ENCODE measurements around the gene OR2A12. TPM values are rescaled to one million over a fixed set of nuclear protein-coding genes. Genes with fewer than 3 reads are reported as not detected.
"Not testable (repeated sequence)": the region's sequence is repeated elsewhere in the genome, so short reads cannot be mapped to it uniquely, and the experiment has no call there.

OR2A12 gene, protein sequence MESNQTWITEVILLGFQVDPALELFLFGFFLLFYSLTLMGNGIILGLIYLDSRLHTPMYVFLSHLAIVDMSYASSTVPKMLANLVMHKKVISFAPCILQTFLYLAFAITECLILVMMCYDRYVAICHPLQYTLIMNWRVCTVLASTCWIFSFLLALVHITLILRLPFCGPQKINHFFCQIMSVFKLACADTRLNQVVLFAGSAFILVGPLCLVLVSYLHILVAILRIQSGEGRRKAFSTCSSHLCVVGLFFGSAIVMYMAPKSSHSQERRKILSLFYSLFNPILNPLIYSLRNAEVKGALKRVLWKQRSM
- total RNA-seq (2014; rRNA removed; shearing (Covaris generic)): not detected in 2 replicates

DNA sequence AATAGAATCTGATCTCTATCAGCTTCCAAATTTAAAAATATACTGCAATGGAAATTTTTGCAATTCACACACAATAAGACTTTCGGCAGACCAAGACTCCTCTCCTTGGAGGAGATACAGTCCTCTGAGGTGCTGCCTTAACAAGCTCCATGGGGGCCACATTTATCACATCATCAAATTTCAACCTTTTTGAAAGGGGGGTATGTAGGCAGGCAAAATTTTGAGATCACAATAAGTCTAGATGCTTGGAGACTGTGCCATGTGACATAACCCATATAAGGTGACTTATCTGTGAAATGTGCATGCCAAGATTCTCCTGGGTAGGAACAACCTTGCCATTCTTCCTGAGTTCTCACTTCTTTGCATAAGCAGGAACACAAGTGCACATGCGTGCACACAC is at the start of gene OR2A12:
Gene OR2A12, plus strand, starts transcription at position 301 of the 400 bp plus-strand sequence. CDS start 8,830 bp downstream, outside the sequence.
- no peak for DNase-seq
- no peaks in the 10 kb centered on the region for H3K36me3 ChIP-seq
- no peaks in the 10 kb centered on the region for H3K27me3 ChIP-seq
- no peaks in the 10 kb centered on the region for H3K4me1 ChIP-seq
- no peaks in the 10 kb centered on the region for H3K9me3 ChIP-seq (replicated peaks)
- H3K27ac ChIP-seq: no peak within 1 kb of the TSS
- no peak within 1 kb of the TSS for H3K4me3 ChIP-seq

DNA sequence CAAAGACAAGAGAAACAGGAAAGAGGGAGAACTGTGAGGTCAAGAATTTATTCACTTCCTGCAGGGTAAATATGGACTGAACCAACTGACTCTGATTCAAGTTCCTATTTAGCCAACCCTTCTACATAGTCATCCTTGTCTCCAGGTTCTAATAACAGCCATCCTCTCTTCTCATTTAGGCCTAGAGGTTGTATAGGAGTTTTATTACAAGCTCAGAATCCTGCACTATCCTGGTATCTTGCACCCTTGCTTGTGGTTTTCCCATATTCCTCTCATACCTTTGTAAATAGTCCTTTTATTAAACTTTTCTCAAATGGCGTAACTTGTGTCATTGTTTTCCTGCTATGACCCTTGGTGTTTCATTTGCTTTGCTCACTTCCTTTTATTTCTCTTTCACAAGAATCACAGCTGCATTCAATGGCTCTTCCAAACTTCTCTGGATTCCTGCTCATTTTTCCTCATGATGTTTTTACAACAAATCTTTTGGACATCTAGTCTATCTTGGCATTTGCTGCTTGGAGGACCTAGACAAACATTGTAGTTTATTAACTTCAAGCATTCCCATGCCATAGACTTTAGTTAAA is 49.7 kb upstream of the OR2A12 start:
- H3K9me3 ChIP-seq (replicated peaks): no peaks in the 10 kb centered on the region
- H3K27ac ChIP-seq: no peak overlapping the region
- no peaks in the 10 kb centered on the region for H3K4me1 ChIP-seq
- H3K27me3 ChIP-seq: no peaks in the 10 kb centered on the region
- no peaks in the 10 kb centered on the region for H3K36me3 ChIP-seq
- no peak for DNase-seq
- no peak overlapping the region for H3K4me3 ChIP-seq

DNA sequence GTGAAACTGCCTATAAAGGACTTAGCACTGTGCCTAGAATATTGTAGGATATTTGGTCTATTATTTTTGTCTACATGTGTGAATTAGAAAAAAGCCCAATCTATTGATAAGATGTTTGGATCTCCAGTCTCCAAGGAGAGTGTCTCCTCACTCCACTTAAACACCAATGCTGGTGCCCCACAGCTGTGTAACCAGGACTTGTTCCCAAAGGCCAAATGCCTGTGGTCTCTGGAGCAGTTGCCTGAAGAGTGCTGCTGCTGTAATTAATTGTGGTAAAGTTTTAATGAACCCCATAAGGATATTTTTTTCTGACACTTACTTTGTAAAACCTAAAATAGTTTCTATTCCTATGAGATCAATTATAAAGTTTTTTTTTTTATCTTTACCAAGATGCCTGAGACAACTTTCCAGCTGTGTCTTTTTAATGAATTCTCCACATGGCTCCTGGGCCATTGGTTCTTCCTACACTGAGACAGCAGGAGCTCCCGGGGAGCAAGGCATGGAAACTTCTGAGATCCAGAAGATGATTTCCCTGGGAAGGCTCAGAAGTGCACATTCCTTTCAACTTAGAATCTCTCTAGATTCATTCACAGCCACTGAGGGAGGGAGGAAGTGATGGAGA is 48.6 kb upstream of the OR2A12 start:
- Histone ChIP-seq H3K4me1 (no peaks in the 10 kb centered on the region), H3K27ac (no peak overlapping the region), H3K36me3 (no peaks in the 10 kb centered on the region), H3K4me3 (no peak overlapping the region), H3K9me3 (replicated peaks) (no peaks in the 10 kb centered on the region), H3K27me3 (no peaks in the 10 kb centered on the region)
- DNase-seq: no peak

DNA sequence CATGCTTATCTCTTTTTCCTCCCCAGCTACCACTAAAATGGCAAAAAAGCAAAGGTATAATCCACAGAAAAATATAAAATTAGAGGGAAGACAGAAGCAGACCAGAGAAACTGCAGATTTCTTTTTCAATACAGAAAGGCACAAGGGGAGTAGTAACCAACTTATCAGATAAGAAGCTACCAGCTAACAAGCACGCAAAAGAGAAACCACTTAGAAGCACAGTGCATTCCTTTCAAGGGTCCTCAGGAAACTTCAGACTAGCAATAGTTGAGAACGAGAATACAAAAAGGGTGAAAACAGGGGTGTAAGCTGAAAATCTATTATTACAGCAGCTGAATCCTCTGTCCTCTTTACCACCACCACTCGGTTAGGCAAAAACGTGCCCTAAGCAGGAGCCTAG is 47.2 kb upstream of the OR2A12 start:
- H3K4me1 ChIP-seq: no peaks in the 10 kb centered on the region
- H3K36me3 ChIP-seq: no peaks in the 10 kb centered on the region
- DNase-seq: no peak
- H3K27me3 ChIP-seq: no peaks in the 10 kb centered on the region
- H3K4me3 ChIP-seq: no peak overlapping the region
- H3K9me3 ChIP-seq (replicated peaks): no peaks in the 10 kb centered on the region
- no peak overlapping the region for H3K27ac ChIP-seq

DNA sequence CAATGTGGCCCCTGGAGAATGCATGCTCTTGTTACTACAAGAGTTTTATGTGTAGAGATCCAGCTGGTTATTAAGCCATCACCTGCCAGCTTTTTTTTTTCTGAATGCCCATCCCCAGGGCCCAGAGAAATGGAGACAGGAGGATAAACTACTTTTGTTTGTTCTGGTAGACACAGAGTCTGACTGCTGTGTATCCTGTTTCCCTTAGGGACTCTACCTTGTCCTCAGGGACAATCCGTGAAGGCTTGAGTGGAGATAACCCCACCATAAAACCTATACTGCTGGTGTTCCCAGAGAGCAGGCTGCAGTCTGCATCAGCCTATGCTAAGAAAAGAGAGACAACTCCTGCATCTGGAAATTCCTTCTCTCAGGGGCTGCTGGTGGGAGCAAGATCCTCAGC is 37.4 kb upstream of the OR2A12 start, which contains the start of gene OR2A5:
Gene OR2A5, plus strand, starts transcription at position 301 of the 400 bp plus-strand sequence. CDS start 1,454 bp downstream, outside the sequence.
- H3K9me3 ChIP-seq (replicated peaks): peaks cover 3% of the 10 kb centered on the region; the same call in 1 of the 2 replicates
- H3K36me3 ChIP-seq: no peaks in the 10 kb centered on the region
- no peaks in the 10 kb centered on the region for H3K4me1 ChIP-seq
- H3K27me3 ChIP-seq: 0 out of 2 replicates have a peak, but pooled peaks cover 3% of the 10 kb centered on the region
- no peak within 1 kb of the TSS for H3K4me3 ChIP-seq
- DNase-seq: no peak
- no peak within 1 kb of the TSS for H3K27ac ChIP-seq

DNA sequence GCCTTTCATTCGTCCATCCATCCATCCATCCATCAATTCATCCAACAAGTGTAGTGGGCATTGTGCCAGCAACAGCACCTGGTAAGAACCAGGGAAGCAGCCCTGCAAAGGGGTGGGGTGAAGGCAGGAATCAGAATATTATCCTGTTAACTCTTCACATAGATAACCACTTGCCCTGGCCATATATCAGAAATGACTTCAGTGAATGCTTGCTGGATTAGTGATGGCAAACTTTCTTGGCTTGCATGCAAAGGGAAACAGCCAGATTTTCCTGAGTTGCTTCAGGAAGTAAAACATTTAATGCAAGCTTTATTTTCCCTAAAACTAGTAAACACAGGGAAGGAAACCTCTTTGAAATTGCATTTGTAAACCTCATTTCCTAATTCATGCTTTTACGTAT is 36.6 kb upstream of the OR2A12 start:
- no peaks in the 10 kb centered on the region for H3K4me1 ChIP-seq
- peaks cover 3% of the 10 kb centered on the region; the same call in 1 of the 2 replicates for H3K9me3 ChIP-seq (replicated peaks)
- peaks cover 3% of the 10 kb centered on the region; the same call in 1 of the 2 replicates for H3K27me3 ChIP-seq
- no peak for DNase-seq
- no peak overlapping the region for H3K27ac ChIP-seq
- no peak overlapping the region for H3K4me3 ChIP-seq
- H3K36me3 ChIP-seq: no peaks in the 10 kb centered on the region

DNA sequence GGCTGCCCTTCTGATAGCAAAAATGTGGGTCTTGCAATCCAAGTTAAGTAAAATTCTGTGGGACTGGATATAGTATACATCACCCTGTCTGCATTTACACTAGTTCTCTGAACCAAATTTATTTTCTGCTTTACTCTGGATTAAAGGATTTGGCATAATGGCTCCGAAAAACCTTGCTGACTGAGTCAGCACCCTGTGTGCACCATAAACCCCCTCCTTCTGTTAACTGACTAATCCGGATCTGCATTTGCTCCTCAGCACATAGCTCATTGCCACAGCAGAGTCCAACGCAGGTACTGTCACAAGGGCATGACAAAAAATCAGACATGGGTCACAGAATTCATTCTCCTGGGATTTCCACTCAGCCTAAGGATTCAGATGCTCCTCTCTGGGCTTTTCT is 36.0 kb upstream of the OR2A12 start:
- DNase-seq: no peak

DNA sequence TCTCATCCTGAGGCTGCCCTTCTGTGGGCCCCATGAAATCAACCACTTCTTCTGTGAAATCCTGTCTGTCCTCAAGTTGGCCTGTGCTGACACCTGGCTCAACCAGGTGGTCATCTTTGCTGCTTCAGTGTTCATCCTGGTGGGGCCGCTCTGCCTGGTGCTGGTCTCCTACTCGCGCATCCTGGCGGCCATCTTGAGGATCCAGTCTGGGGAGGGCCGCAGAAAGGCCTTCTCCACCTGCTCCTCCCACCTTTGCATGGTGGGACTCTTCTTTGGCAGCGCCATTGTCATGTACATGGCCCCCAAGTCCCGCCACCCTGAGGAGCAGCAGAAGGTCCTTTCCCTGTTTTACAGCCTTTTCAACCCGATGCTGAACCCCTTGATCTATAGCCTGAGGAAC is 35.2 kb upstream of the OR2A12 start:
- peaks cover 10% of the 10 kb centered on the region; the same call in 1 of the 2 replicates for H3K27me3 ChIP-seq
- H3K36me3 ChIP-seq; DNase-seq; H3K4me3 ChIP-seq; H3K9me3 ChIP-seq (replicated peaks); H3K27ac ChIP-seq; H3K4me1 ChIP-seq: not testable (repeated sequence)

More for the DNA sequence above, 36.0 kb upstream of the OR2A12 start:
- Histone ChIP-seq H3K4me3 (no peak overlapping the region), H3K27ac (no peak overlapping the region), H3K9me3 (replicated peaks) (no peaks in the 10 kb centered on the region), H3K4me1 (no peaks in the 10 kb centered on the region), H3K36me3 (no peaks in the 10 kb centered on the region), H3K27me3 (peaks cover 9% of the 10 kb centered on the region; the same call in 1 of the 2 replicates)

DNA sequence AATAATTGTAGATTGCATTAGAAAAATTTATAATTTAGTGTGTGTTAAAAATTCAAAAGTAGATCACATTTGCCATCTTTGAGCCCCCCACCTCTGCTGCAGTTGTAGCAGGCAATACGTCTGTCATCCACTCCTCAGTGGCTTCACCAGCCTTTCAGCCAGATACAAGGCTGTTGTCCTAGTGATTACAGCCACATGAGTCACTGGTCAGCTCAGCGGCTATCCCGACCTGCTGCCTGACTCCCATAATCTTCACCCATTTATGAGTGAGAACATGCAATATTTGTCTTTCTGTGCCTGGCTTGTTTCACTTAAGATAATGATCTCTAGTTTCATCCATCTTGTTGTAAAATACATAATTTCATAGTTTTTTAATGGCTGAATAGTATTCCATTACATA is 28.1 kb upstream of the OR2A12 start:
- no peak overlapping the region for H3K4me3 ChIP-seq
- no peak overlapping the region for H3K27ac ChIP-seq
- no peaks in the 10 kb centered on the region for H3K9me3 ChIP-seq (replicated peaks)
- DNase-seq: no peak
- H3K36me3 ChIP-seq: no peaks in the 10 kb centered on the region
- peaks cover 7% of the 10 kb centered on the region; the same call in 1 of the 2 replicates for H3K27me3 ChIP-seq
- no peaks in the 10 kb centered on the region for H3K4me1 ChIP-seq

DNA sequence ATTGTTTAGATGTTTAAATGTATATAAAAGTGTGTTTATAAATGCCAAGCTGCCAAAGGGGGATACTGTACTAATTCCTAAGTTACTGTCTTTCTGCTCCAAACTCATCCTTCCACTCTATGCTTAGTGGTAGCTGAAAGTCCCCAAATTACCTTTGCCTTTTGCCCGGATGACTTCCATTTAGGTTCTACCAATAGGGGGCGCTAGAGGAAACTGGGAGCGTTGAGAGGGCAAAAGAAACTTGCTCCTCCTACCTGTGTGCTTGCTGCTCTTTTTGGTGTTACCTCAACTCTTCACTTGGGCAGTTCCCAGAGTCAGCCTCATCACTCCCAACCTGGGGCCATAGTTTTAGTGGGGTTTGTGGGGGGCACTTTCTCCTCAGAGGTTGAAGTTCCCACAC is 22.4 kb upstream of the OR2A12 start:
- H3K27ac ChIP-seq: no peak overlapping the region
- H3K9me3 ChIP-seq (replicated peaks): no peaks in the 10 kb centered on the region
- no peaks in the 10 kb centered on the region for H3K4me1 ChIP-seq
- no peaks in the 10 kb centered on the region for H3K27me3 ChIP-seq
- peak in 1 of 2 experiments; percentile 34 for DNase-seq
- H3K4me3 ChIP-seq: no peak overlapping the region
- H3K36me3 ChIP-seq: no peaks in the 10 kb centered on the region

DNA sequence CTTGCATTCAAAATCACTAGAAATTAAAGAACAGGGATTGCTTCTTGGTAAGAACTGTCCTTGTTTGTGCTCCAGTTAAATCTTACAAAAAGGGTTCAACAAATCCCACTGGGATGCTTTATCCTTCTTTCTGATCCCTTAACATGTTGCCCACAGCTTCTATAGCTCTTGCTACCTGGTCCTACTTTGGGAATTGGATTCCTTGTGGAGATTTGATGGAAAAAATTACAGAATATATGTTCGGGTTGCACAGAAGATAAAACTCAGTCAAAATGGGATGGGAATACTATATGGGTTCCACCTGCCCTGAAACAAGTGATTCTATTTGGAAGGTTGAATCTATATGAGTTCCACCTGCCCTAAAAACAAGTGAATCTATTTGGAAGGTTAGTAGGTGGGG is 16.6 kb upstream of the OR2A12 start, which contains the start of gene OR2A25:
Gene OR2A25, plus strand, starts transcription at position 301 of the 400 bp plus-strand sequence. CDS start 4,409 bp downstream, outside the sequence.
- H3K27ac ChIP-seq: no peak within 1 kb of the TSS
- no peaks in the 10 kb centered on the region for H3K4me1 ChIP-seq
- H3K9me3 ChIP-seq (replicated peaks): no peaks in the 10 kb centered on the region
- H3K27me3 ChIP-seq: no peaks in the 10 kb centered on the region
- no peak within 1 kb of the TSS for H3K4me3 ChIP-seq
- DNase-seq: no peak
- H3K36me3 ChIP-seq: no peaks in the 10 kb centered on the region

DNA sequence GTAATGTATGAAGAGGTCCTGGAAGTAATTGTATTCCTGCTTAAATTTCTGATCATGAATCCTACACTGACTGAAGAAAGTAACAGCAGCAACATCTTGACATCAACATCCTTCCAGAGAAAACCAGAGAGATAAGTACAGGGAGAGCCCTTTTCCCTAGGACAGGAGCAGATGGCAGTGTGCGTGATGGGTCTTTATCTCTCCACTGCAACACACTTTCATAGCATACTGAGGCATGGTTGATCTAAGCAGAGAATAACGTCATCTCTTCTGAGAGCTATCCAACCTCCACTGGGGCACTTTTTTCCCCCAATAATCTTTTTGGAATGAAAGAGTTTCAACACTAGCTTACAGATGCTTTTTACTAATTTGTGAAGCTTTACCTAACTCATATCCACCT is 16.1 kb upstream of the OR2A12 start:
- no peaks in the 10 kb centered on the region for H3K27me3 ChIP-seq

DNA sequence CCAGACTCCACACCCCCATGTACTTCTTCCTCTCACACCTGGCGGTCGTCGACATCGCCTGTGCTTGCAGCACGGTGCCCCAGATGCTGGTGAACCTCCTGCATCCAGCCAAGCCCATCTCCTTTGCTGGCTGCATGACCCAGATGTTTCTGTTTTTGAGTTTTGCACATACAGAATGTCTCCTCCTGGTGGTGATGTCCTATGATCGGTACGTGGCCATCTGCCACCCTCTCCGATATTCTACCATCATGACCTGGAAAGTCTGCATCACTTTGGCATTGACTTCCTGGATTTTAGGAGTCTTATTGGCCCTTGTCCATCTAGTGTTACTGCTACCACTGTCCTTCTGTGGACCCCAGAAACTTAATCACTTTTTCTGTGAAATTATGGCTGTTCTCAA is 11.7 kb upstream of the OR2A12 start:
- H3K4me3 ChIP-seq: no peak overlapping the region
- no peaks in the 10 kb centered on the region for H3K27me3 ChIP-seq
- H3K36me3 ChIP-seq: no peaks in the 10 kb centered on the region
- H3K4me1 ChIP-seq: no peaks in the 10 kb centered on the region
- no peak for DNase-seq
- H3K27ac ChIP-seq: no peak overlapping the region
- H3K9me3 ChIP-seq (replicated peaks): no peaks in the 10 kb centered on the region

More for the DNA sequence above, 16.1 kb upstream of the OR2A12 start:
- no peaks in the 10 kb centered on the region for H3K4me1 ChIP-seq
- no peak for DNase-seq
- H3K4me3 ChIP-seq: no peak overlapping the region
- no peaks in the 10 kb centered on the region for H3K9me3 ChIP-seq (replicated peaks)
- no peaks in the 10 kb centered on the region for H3K36me3 ChIP-seq
- H3K27ac ChIP-seq: no peak overlapping the region

DNA sequence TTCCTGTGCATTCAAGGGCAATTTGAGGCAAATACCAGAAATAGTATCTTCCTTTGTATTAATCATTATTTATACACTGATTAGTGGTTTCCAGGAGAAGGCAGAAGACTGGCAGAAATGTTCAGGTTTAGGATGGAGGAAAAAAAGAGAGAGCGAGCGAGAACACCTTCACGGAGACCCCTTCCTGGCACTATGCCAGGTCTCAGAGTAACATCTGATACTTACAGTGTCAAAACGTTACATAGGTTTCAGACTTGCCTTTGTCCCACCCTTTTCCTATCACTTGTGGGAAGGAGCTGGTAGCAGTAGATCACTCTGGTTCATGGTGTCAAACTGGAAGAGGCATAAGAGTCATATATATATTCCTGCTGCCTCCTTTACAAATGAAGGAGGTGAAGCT is 652 bp downstream of the OR2A12 start:
- no peaks in the 10 kb centered on the region for H3K36me3 ChIP-seq
- no peaks in the 10 kb centered on the region for H3K9me3 ChIP-seq (replicated peaks)
- no peak for DNase-seq
- H3K27me3 ChIP-seq: no peaks in the 10 kb centered on the region
- H3K4me3 ChIP-seq: no peak overlapping the region
- no peaks in the 10 kb centered on the region for H3K4me1 ChIP-seq
- H3K27ac ChIP-seq: no peak overlapping the region

DNA sequence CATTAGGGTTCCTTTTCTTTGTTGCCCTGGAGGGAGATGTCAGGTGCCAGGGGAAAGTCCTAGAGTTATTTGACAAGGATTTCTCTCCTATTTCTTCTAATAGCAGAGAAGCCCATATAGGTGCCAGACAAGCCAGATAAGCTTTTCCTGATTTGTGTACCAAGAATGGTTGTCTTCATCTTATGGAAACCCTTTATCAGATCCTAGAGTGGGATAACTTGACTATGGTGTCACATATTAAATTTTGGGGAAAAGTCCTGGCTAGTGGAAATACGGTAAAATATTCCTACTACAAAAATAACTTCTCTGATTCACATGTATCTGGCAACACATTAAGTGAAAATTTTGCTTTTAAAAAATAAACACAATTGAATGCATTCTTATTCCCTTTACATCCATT is 1.2 kb downstream of the OR2A12 start:
- H3K36me3 ChIP-seq: no peaks in the 10 kb centered on the region
- H3K4me3 ChIP-seq: no peak overlapping the region
- no peaks in the 10 kb centered on the region for H3K27me3 ChIP-seq
- no peak for DNase-seq
- no peaks in the 10 kb centered on the region for H3K9me3 ChIP-seq (replicated peaks)
- no peaks in the 10 kb centered on the region for H3K4me1 ChIP-seq
- no peak overlapping the region for H3K27ac ChIP-seq
